Measurements from ENCODE around the gene GDF2.
A peak's percentile ranks its signal among the peaks of the same experiment; 100 is the strongest.

The GDF2 gene

GRCh38 chr10:47311932-47312662, 10.2 kb upstream of the GDF2 start:
- peak; percentile 65 to 68 for DNase-seq (ENCODE audit: low read depth in 2 of 2)

- no peak for DNase-seq (ENCODE audit: low read depth in 2 of 2)
Measured at GRCh38 chr10:47312663-47312995, 9.6 kb upstream of the GDF2 start.

- no peak for DNase-seq (ENCODE audit: low read depth in 2 of 2)
Measured at GRCh38 chr10:47314416-47314970, 7.8 kb upstream of the GDF2 start.

GRCh38 chr10:47315421-47315820, 6.8 kb upstream of the GDF2 start:
- no peak for DNase-seq (ENCODE audit: low read depth in 2 of 2)

- no peak for DNase-seq (ENCODE audit: low read depth in 2 of 2)
Measured at GRCh38 chr10:47316131-47316530, 6.1 kb upstream of the GDF2 start.

GRCh38 chr10:47317251-47317650, 5.0 kb upstream of the GDF2 start:
- no peak for DNase-seq (ENCODE audit: low read depth in 2 of 2)

GRCh38 chr10:47318706-47319105, 3.5 kb upstream of the GDF2 start:
- no peak for DNase-seq (ENCODE audit: low read depth in 2 of 2)

- no peak for DNase-seq (ENCODE audit: low read depth in 2 of 2)
Measured at GRCh38 chr10:47319784-47320183, 2.5 kb upstream of the GDF2 start.

- no peak for DNase-seq (ENCODE audit: low read depth in 2 of 2)
Measured at GRCh38 chr10:47320812-47321211, 1.4 kb upstream of the GDF2 start.

GRCh38 chr10:47321521-47322195, 596 bp upstream of the GDF2 start:
- DNase-seq (ENCODE audit: low read depth in 2 of 2), result no peak

- DNase-seq (ENCODE audit: low read depth in 2 of 2), result no peak
Measured at GRCh38 chr10:47323087-47323486, 833 bp downstream of the GDF2 start.

- DNase-seq (ENCODE audit: low read depth in 2 of 2), result no peak
Measured at GRCh38 chr10:47323636-47324296, 1.5 kb downstream of the GDF2 start.

- no peak for DNase-seq (ENCODE audit: low read depth in 2 of 2)
Measured at GRCh38 chr10:47325303-47326291, 3.3 kb downstream of the GDF2 start.

GRCh38 chr10:47326306-47326926, 4.2 kb downstream of the GDF2 start:
- DNase-seq (ENCODE audit: low read depth in 2 of 2), result no peak

- DNase-seq (ENCODE audit: low read depth in 2 of 2), result no peak
Measured at GRCh38 chr10:47326927-47327330, 4.7 kb downstream of the GDF2 start.

- DNase-seq (ENCODE audit: low read depth in 2 of 2), result no peak
Measured at GRCh38 chr10:47329855-47330254, 7.6 kb downstream of the GDF2 start.

- no peak for DNase-seq (ENCODE audit: low read depth in 2 of 2)
Measured at GRCh38 chr10:47330366-47330765, 8.1 kb downstream of the GDF2 start.

GRCh38 chr10:47330804-47331203, 8.6 kb downstream of the GDF2 start:
- DNase-seq (ENCODE audit: low read depth in 2 of 2), result no peak

GRCh38 chr10:47331491-47331890, 9.2 kb downstream of the GDF2 start:
- no peak for DNase-seq (ENCODE audit: low read depth in 2 of 2)

- no peak for DNase-seq (ENCODE audit: low read depth in 2 of 2)
Measured at GRCh38 chr10:47331954-47332353, 9.7 kb downstream of the GDF2 start.

- DNase-seq (ENCODE audit: low read depth in 2 of 2), result no peak
Measured at GRCh38 chr10:47332371-47332770, 10.1 kb downstream of the GDF2 start.

Measured in stimulated activated CD8-positive, alpha-beta memory T cell treated with anti-CD3 and anti-CD28 coated beads, Interleukin-7, amount 100 ng/mL, for 4 hours (primary cell).